HL-60 (cell line): Measurements from ENCODE around the gene ATOH1.

Source experiments
- DNase-seq, 2 experiments: peaks; one replicate each; pipeline ENCODE4 v3.0.0-alpha.2; 2010 to 2020; ENCODE audit warnings: low read depth in 1 of 2, low spot score in 1 of 2
- H3K27ac ChIP-seq: fragments of 250-450 bp; sonication (Bioruptor Pico); replicated peaks from 2 replicates; pipeline ENCODE4 v1.5.1; 2020; ENCODE audit warnings: mild to moderate bottlenecking, moderate library complexity
- H3K27me3 ChIP-seq: fragments of 250-450 bp; sonication (Bioruptor Pico); 2 replicates; pipeline ENCODE4 v1.5.1; 2021; ENCODE audit warnings: mild to moderate bottlenecking, moderate library complexity; ENCODE audit not compliant: insufficient read depth, poor library complexity, severe bottlenecking
- H3K4me3 ChIP-seq: replicated peaks from 2 replicates; pipeline ENCODE4 v1.5.1; 2011; ENCODE audit warnings: mild to moderate bottlenecking, control low read depth, low read length; ENCODE audit not compliant: insufficient read depth
- CTCF ChIP-seq: IDR thresholded peaks from one replicate; pipeline ENCODE4 v1.5.1; 2011; ENCODE audit warnings: low read length, control low read depth, inconsistent platforms; ENCODE audit not compliant: insufficient read depth
- GABPA ChIP-seq: IDR thresholded peaks from 2 replicates; pipeline ENCODE4 v1.6.1; 2012; ENCODE audit warnings: low read depth
- POLR2AphosphoS5 ChIP-seq: IDR thresholded peaks from 2 replicates; pipeline ENCODE4 v1.6.1; 2012; ENCODE audit warnings: low read depth
- REST ChIP-seq: IDR thresholded peaks from 2 replicates; pipeline ENCODE4 v1.6.1; 2012; ENCODE audit warnings: low read depth; ENCODE audit not compliant: insufficient replicate concordance
- SPI1 ChIP-seq: IDR thresholded peaks from 2 replicates; pipeline ENCODE4 v1.6.1; 2012; ENCODE audit warnings: low read depth, mild to moderate bottlenecking, borderline replicate concordance

ATOH1 gene

GRCh38 chr4:93842601-93843252 is 14.2 kb downstream of the ATOH1 start:
- DNase-seq: no peak
- Histone ChIP-seq H3K27ac (no peak overlapping the region), H3K4me3 (no peak overlapping the region), H3K27me3 (peaks cover 2% of the 10 kb centered on the region)
- TF ChIP-seq GABPA (no peak), REST (no peak), SPI1 (no peak), CTCF (no peak), POLR2AphosphoS5 (no peak)

DNA sequence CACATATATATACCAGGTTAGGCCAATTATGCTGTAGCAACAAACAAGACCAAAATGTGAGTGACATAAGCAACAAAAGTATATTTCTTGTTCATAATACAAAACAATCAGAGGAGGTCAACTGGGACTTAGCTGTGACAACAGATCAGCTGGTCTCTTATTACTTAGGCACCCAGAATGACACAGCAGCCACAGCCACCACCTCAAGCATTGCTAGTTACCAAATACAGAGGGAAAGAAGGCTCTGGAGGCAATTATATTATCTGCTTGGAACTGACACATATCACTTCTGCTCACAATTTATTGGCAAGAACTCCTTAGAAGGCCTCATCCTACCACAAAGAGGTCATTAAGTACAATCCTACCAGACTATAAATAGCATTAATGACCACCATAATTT is 15.2 kb downstream of the ATOH1 start:
- H3K27ac ChIP-seq: no peak overlapping the region
- TF ChIP-seq GABPA (no peak), CTCF (no peak), REST (no peak), SPI1 (no peak), POLR2AphosphoS5 (no peak)
- DNase-seq: no peak
- H3K4me3 ChIP-seq: no peak overlapping the region
- H3K27me3 ChIP-seq: peaks cover 2% of the 10 kb centered on the region

DNA sequence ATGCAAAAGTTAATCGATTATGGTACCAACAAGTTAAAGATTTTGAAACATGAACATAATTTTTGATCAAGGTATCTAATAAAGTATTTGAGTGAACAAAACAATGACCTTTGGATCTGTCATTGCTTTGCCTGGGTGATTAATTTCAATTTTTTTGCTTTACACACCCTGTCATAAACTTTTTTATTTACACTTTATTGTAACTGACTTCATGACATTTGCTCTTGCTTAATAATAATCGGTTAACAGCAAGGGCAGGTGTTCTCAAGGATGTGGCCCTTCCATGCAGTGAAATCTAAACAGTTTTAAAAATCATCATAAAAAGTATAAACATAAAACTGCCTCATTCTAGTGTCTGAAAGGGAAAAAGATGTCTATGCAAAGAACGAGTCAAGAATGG is 24.1 kb downstream of the ATOH1 start:
- Histone ChIP-seq H3K27me3 (no peaks in the 10 kb centered on the region), H3K4me3 (no peak overlapping the region), H3K27ac (no peak overlapping the region)
- TF ChIP-seq GABPA: no peak
- no peak for TF ChIP-seq CTCF
- TF ChIP-seq REST: no peak
- no peak for TF ChIP-seq POLR2AphosphoS5
- TF ChIP-seq SPI1: no peak
- DNase-seq: no peak
